A673 (cell line): ENCODE measurements around the gene TGM2. TPM values are rescaled to one million over a fixed set of nuclear protein-coding genes. Genes with fewer than 3 reads are reported as not detected.

ENCODE experiments used
- BruUV-seq: library from RNA; stranded (reverse); fragments of 400-500 nt; replicated peaks from 2 replicates; lab custom pipeline; 2021; lab: Mats Ljungman, UMichigan
- CTCF ChIA-PET: fragments of 300-600 bp; sonication (Branson Sonifier 250); formaldehyde crosslinking; loops from one replicate; lab custom pipeline; 2022; ENCODE audit warnings: antibody characterized with exemption; lab: Charles Lee
- POLR2A ChIA-PET: fragments of 300-600 bp; sonication (Branson Sonifier 250); formaldehyde crosslinking; loops from one replicate; lab custom pipeline; 2022; ENCODE audit warnings: antibody characterized with exemption; ENCODE audit not compliant: low non-redundant PET; lab: Charles Lee
- DNase-seq: peaks from one replicate; pipeline ENCODE4 v3.0.0-alpha.2; 2015; ENCODE audit warnings: low spot score
- H3K27ac ChIP-seq: fragments of 200-600 bp; sonication (generic); 2 replicates; pipeline ENCODE4 v1.5.1; 2016; ENCODE audit warnings: mixed run types, low read depth, mild to moderate bottlenecking, mixed read lengths, antibody characterized with exemption, low read length; ENCODE audit not compliant: poor library complexity, severe bottlenecking
- H3K27me3 ChIP-seq: fragments of 200-600 bp; sonication (generic); replicated peaks from 2 replicates; pipeline ENCODE4 v1.6.1; 2017; ENCODE audit warnings: mixed run types, low read depth, mild to moderate bottlenecking, mixed read lengths, antibody characterized with exemption, low read length; ENCODE audit not compliant: insufficient read depth, poor library complexity
- H3K36me3 ChIP-seq: fragments of 200-600 bp; sonication (generic); 2 replicates; pipeline ENCODE4 v1.6.1; 2016; ENCODE audit warnings: mixed run types, mild to moderate bottlenecking, mixed read lengths, antibody characterized with exemption, low read length; ENCODE audit not compliant: insufficient read depth, poor library complexity, severe bottlenecking
- H3K4me1 ChIP-seq: fragments of 200-600 bp; sonication (generic); 2 replicates; pipeline ENCODE4 v1.6.1; 2017; ENCODE audit warnings: mixed run types, mild to moderate bottlenecking, mixed read lengths, antibody characterized with exemption, low read length; ENCODE audit not compliant: insufficient read depth, poor library complexity, severe bottlenecking
- H3K4me3 ChIP-seq: fragments of 200-600 bp; sonication (generic); 2 replicates; pipeline ENCODE4 v1.5.1; 2016; ENCODE audit warnings: low read depth, mixed run types, mild to moderate bottlenecking, mixed read lengths, low read length; ENCODE audit not compliant: poor library complexity, severe bottlenecking
- H3K9me3 ChIP-seq: fragments of 200-600 bp; sonication (generic); 2 replicates; pipeline ENCODE4 v1.6.1; 2016; ENCODE audit warnings: mixed run types, low read depth, mild to moderate bottlenecking, mixed read lengths, antibody characterized with exemption, low read length; ENCODE audit not compliant: poor library complexity, severe bottlenecking
- EZH2 ChIP-seq: fragments of 200-600 bp; sonication (generic); IDR thresholded peaks from 2 replicates; pipeline ENCODE4 v1.6.1; 2017; ENCODE audit warnings: borderline replicate concordance, low read depth, mild to moderate bottlenecking, mixed read lengths, antibody characterized with exemption, low read length; ENCODE audit not compliant: poor library complexity, severe bottlenecking
- intact Hi-C: fragments of 100-400 bp; cut with micrococcal nuclease; formaldehyde crosslinking; loops from one replicate; pipeline ENCODE4 v1.10.0; 2022; ENCODE audit not compliant: unreplicated experiment
- total RNA-seq: library from RNA; stranded (reverse); gene quantifications from 2 replicates; pipeline ENCODE4 v1.2.3, GENCODE V29; 2021
- TF ChIP-seq, protein P1 (sequence below): fragments of 300-800, 200-600 bp; sonication (generic); conservative IDR thresholded peaks from 2 replicates; pipeline ENCODE4 v1.5.1; 2017; ENCODE audit warnings: low read depth, mild to moderate bottlenecking, antibody characterized with exemption, low read length, moderate library complexity, mixed read lengths

Gene TGM2
- total RNA-seq, 1 experiment from 2014 or later: 0.43 TPM

DNA sequence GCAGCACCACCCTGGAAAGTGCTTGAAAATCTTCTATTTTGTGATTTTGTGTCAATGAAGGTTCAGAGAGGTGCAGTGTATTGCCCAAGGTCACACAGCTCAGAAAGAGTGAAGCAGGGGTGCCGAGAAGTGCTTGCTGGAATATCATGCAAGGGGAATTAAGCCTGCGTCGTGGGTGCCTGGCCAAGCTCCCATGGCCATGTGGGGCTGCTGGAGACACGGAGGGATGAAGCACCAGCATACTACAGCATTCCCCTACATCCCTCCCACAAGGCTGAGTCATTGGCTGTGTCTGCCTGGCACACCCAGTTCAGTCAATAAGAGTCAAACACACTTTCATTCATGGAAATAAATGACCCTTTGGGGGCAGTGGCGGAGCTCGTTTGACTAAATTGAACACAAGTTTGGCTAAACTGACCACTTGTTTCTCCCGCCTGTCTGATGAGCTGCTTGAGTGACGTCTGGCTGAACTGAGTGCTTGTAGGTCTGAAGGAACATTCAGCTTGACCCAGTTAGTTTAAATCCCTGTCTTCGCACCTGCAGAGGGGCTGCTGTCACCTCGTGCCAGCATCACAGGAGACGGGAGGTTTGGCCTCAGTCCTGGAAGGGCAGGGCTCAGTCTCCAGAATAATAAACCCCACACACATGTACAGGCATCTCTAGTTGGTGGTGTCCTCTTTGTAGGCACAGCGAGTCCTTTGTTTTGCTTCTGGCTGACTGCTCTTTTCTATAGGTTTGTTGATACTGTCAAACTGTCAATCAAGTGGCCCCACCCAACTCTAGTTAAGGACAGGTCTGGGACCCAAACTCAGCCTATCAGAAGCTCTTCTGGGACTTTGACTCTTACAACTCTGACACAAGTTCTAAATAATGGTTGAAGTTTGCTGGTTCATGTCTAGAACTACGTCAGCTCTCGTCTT, 8.4 kb upstream of the TGM2 start:
- BruUV-seq: no TSS peak
- POLR2A ChIA-PET: no interaction called here

DNA sequence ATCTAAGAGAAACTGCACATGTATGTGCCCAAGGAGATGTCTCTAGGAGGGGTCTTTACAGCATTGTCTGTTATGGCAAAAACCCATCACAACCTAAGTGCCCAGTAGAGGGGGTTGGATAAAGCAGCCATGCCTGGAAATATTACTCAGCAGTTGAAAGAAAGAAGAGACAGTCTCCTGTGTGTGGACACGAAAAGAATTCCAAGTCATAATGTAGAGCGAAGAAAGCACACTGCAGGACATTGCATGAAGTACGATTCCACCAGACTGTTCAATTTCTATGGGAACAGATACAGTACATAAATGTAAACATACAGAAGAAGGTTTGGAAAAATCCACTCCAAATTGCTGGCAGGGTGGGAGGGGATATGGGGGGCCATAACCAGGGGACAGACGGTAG, 7.3 kb upstream of the TGM2 start:
- Histone ChIP-seq H3K9me3 (no peaks in the 10 kb centered on the region), H3K4me3 (no peak overlapping the region), H3K27ac (no peak overlapping the region), H3K36me3 (no peaks in the 10 kb centered on the region), H3K4me1 (no peaks in the 10 kb centered on the region), H3K27me3 (no peaks in the 10 kb centered on the region)
- intact Hi-C loops: no loop called here
- ChIA-PET POLR2A (no interaction called here), CTCF (no interaction called here)
- no peak for DNase-seq
- BruUV-seq: no TSS peak
- no peak for TF ChIP-seq EZH2
- TF ChIP-seq, protein P1, sequence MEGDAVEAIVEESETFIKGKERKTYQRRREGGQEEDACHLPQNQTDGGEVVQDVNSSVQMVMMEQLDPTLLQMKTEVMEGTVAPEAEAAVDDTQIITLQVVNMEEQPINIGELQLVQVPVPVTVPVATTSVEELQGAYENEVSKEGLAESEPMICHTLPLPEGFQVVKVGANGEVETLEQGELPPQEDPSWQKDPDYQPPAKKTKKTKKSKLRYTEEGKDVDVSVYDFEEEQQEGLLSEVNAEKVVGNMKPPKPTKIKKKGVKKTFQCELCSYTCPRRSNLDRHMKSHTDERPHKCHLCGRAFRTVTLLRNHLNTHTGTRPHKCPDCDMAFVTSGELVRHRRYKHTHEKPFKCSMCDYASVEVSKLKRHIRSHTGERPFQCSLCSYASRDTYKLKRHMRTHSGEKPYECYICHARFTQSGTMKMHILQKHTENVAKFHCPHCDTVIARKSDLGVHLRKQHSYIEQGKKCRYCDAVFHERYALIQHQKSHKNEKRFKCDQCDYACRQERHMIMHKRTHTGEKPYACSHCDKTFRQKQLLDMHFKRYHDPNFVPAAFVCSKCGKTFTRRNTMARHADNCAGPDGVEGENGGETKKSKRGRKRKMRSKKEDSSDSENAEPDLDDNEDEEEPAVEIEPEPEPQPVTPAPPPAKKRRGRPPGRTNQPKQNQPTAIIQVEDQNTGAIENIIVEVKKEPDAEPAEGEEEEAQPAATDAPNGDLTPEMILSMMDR: no peak

More for the DNA sequence above, 8.4 kb upstream of the TGM2 start:
- Histone ChIP-seq H3K27ac (no peak overlapping the region), H3K4me3 (no peak overlapping the region), H3K4me1 (no peaks in the 10 kb centered on the region), H3K9me3 (no peaks in the 10 kb centered on the region), H3K36me3 (no peaks in the 10 kb centered on the region), H3K27me3 (no peaks in the 10 kb centered on the region)
- DNase-seq: no peak
- CTCF ChIA-PET: no interaction called here
- intact Hi-C loops: no loop called here
- TF ChIP-seq, protein P1: no peak
- TF ChIP-seq EZH2: no peak

DNA sequence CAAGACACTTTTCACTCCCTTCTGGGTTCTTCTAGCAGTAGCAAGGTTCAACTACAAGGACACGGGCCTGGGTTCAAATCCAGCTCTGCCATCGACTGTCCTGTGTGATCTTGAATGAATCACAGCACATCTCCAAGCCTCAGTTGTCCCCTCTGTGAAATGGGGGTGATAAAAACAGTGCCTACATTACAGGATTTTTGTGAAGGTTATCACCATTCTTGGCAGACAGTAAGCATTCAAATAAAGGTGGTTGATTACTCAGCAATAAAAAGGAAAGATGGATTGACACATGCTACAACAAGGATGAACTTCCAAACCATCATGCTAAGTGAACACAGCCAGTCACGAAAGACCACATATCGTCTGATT, 6.6 kb upstream of the TGM2 start:
- Histone ChIP-seq H3K36me3 (no peaks in the 10 kb centered on the region), H3K27ac (no peak overlapping the region), H3K9me3 (no peaks in the 10 kb centered on the region), H3K27me3 (no peaks in the 10 kb centered on the region), H3K4me3 (no peak overlapping the region), H3K4me1 (no peaks in the 10 kb centered on the region)
- ChIA-PET POLR2A (no interaction called here), CTCF (no interaction called here)
- no peak for DNase-seq
- no TSS peak for BruUV-seq
- intact Hi-C loops: no loop called here
- TF ChIP-seq, protein P1: no peak
- no peak for TF ChIP-seq EZH2
